Keratinocyte (primary cell): ENCODE data around the gene GLCE.

Experiments
- CTCF ChIP-seq, 3 experiments: IDR thresholded peaks in 1 of 3; conservative IDR thresholded peaks in 1 of 3; optimal IDR thresholded peaks in 1 of 3; 2 replicates in 2 of 3; 3 replicates in 1 of 3; pipeline versions ENCODE3 to v1.5.1; 2011; ENCODE audit warnings: low read length in 3 of 3, mild to moderate bottlenecking in 3 of 3, moderate library complexity in 2 of 3, control low read depth in 1 of 3, inconsistent platforms in 1 of 3; ENCODE audit not compliant: insufficient read depth in 2 of 3; ENCODE audit errors: extremely low read depth in 1 of 3
- EZH2 ChIP-seq: IDR thresholded peaks from one replicate; pipeline ENCODE4 v1.6.1; 2012; ENCODE audit warnings: inconsistent platforms, mild to moderate bottlenecking, low read length, moderate library complexity

- TF ChIP-seq EZH2 (no peak), CTCF (optimal IDR thresholded peaks at IDR 0.05 in 1 of 3, IDR thresholded peaks at IDR 0.05 in 1 of 3, conservative IDR thresholded peaks at IDR 0.05 in 1 of 3; ENCODE audit: extremely low read depth in 1 of 3, insufficient read depth in 2 of 3, low read length in 3 of 3) (no peak)
Observed at GRCh38 chr15:69320977-69321554, 160.6 kb downstream of the GLCE start.
